OCI-LY3 (cell line): ENCODE results near the gene HBZ.
"Not testable (repeated sequence)": the region's sequence is repeated elsewhere in the genome, so short reads cannot be mapped to it uniquely, and the experiment has no call there.

Experiments
- CTCF ChIP-seq: fragments of 200-600, 300-600 bp; sonication (generic); IDR thresholded peaks from 2 replicates; pipeline ENCODE4 v1.5.1; 2014; ENCODE audit warnings: antibody characterized with exemption, low read length, low read depth
- EZH2phosphoT487 ChIP-seq: fragments of 200-600 bp; shearing (Covaris generic); IDR thresholded peaks from 2 replicates; pipeline ENCODE4 v1.6.1; 2018; ENCODE audit warnings: antibody characterized with exemption, mixed run types, low read depth

GRCh38 chr16:170088-170507 is 17.7 kb downstream of the HBZ start:
- TF ChIP-seq CTCF, EZH2phosphoT487: not testable (repeated sequence)
